A549 (cell line): ENCODE results near the gene GLIPR1L2.

ENCODE experiments used
- CTCF ChIP-seq: fragments of >200 bp; sonication (Bioruptor Twin); formaldehyde crosslinking; IDR thresholded peaks from 3 replicates; pipeline ENCODE4 v1.5.1; 2016
- MAZ ChIP-seq: fragments of 150-350 bp; IDR thresholded peaks from 2 replicates; pipeline ENCODE4 v1.6.1; 2014; ENCODE audit warnings: antibody characterized with exemption, low read depth, low read length, borderline replicate concordance
- RCOR1 ChIP-seq: fragments of 150-350 bp; IDR thresholded peaks from 2 replicates; pipeline ENCODE4 v1.6.1; 2014; ENCODE audit warnings: antibody characterized with exemption, low read length, low read depth
- SREBF2 ChIP-seq: fragments of 450-650 bp; IDR thresholded peaks from 2 replicates; pipeline ENCODE4 v1.6.1; 2014; ENCODE audit warnings: mild to moderate bottlenecking, moderate library complexity
- USF2 ChIP-seq: fragments of 450-650 bp; IDR thresholded peaks from 2 replicates; pipeline ENCODE4 v1.6.1; 2014; ENCODE audit warnings: antibody characterized with exemption

- TF ChIP-seq MAZ (no peak), SREBF2 (no peak), USF2 (no peak), RCOR1 (no peak), CTCF (no peak)
Observed at GRCh38 chr12:75349946-75350345, 40.9 kb upstream of the GLIPR1L2 start.
